GM23248 (cell line): ENCODE results near the gene PRKCA. TPM values are rescaled to one million over a fixed set of nuclear protein-coding genes. Genes with fewer than 3 reads are reported as not detected.

Source experiments
- DNase-seq: peaks from one replicate; pipeline ENCODE4 v3.0.0-alpha.2; 2015
- H2AFZ ChIP-seq: fragments of 200-600 bp; sonication (generic); 2 replicates; pipeline ENCODE4 v1.6.1; 2016; ENCODE audit warnings: antibody characterized with exemption
- H3F3A ChIP-seq: fragments of 200-600 bp; sonication (generic); 2 replicates; pipeline ENCODE4 v1.6.1; 2016; ENCODE audit warnings: mild to moderate bottlenecking, antibody characterized with exemption, mixed run types; ENCODE audit not compliant: insufficient read depth
- H3K27ac ChIP-seq: fragments of 200-600 bp; sonication (generic); 2 replicates; pipeline ENCODE4 v1.5.1; 2016; ENCODE audit warnings: mild to moderate bottlenecking
- H3K27me3 ChIP-seq: fragments of 200-600 bp; sonication (generic); replicated peaks from 2 replicates; pipeline ENCODE4 v1.6.1; 2016; ENCODE audit warnings: mild to moderate bottlenecking; ENCODE audit not compliant: insufficient read depth
- H3K36me3 ChIP-seq: fragments of 200-600 bp; sonication (generic); 2 replicates; pipeline ENCODE4 v1.6.1; 2016; ENCODE audit warnings: low read depth, mild to moderate bottlenecking
- H3K4me1 ChIP-seq: fragments of 200-600 bp; sonication (generic); 2 replicates; pipeline ENCODE4 v1.6.1; 2016; ENCODE audit warnings: mild to moderate bottlenecking; ENCODE audit not compliant: insufficient read depth
- H3K4me2 ChIP-seq: fragments of 200-600 bp; sonication (generic); one replicate; pipeline ENCODE4 v1.6.1; 2016; ENCODE audit warnings: mild to moderate bottlenecking; ENCODE audit not compliant: unreplicated experiment
- H3K4me3 ChIP-seq: fragments of 200-600 bp; sonication (generic); 2 replicates; pipeline ENCODE4 v1.5.1; 2016; ENCODE audit warnings: mild to moderate bottlenecking
- H3K79me2 ChIP-seq: fragments of 200-600 bp; sonication (generic); 2 replicates; pipeline ENCODE4 v1.6.1; 2016; ENCODE audit warnings: mild to moderate bottlenecking; ENCODE audit not compliant: insufficient read depth
- H3K9ac ChIP-seq: fragments of 200-600 bp; sonication (generic); 2 replicates; pipeline ENCODE4 v1.6.1; 2016; ENCODE audit warnings: mild to moderate bottlenecking
- H3K9me2 ChIP-seq: fragments of 200-600 bp; sonication (generic); 2 replicates; pipeline ENCODE4 v1.6.1; 2016; ENCODE audit warnings: mixed run types, mild to moderate bottlenecking, moderate library complexity; ENCODE audit not compliant: insufficient read depth
- H3K9me3 ChIP-seq: fragments of 200-600 bp; sonication (generic); one replicate; pipeline ENCODE4 v1.6.1; 2017; ENCODE audit warnings: low read depth
- H4K20me1 ChIP-seq: fragments of 200-600 bp; sonication (generic); 2 replicates; pipeline ENCODE4 v1.6.0; 2016; ENCODE audit not compliant: insufficient read depth
- EZH2 ChIP-seq: fragments of 200-600 bp; sonication (generic); IDR thresholded peaks from 2 replicates; pipeline ENCODE4 v1.6.1; 2018; ENCODE audit warnings: antibody characterized with exemption, mild to moderate bottlenecking; ENCODE audit not compliant: insufficient read depth, poor library complexity, severe bottlenecking
- EZH2phosphoT487 ChIP-seq: fragments of 200-600 bp; sonication (generic); IDR thresholded peaks from 2 replicates; pipeline ENCODE4 v1.6.1; 2018; ENCODE audit warnings: antibody characterized with exemption, moderate library complexity, mild to moderate bottlenecking, low read depth; ENCODE audit not compliant: insufficient read depth
- WGBS, 2 experiments: methylation state at CpG; one replicate each; pipeline ENCODE4 v1.1.6; 2015 to 2017; ENCODE audit warnings: low lambda C conversion rate in 2 of 2, low coverage in 1 of 2; ENCODE audit errors: missing lambda C conversion rate in 2 of 2; 5-methylcytosine and 5-hydroxymethylcytosine counted together
- in situ Hi-C: fragments of 300-500 bp; cut with MboI; formaldehyde crosslinking; loops from 2 replicates; pipeline ENCODE4 v1.15.0; 2020
- polyA plus RNA-seq: library from polyadenylated mRNA; unstranded; fragments of >200 nt; fragmentation: Nextera tagmentation; extraction: Ambion mirVana; gene quantifications from 2 replicates; pipeline ENCODE4 v1.2.1, GENCODE V29; 2016
- total RNA-seq: library from RNA; depleted of rRNA; stranded (reverse); fragments of >200 nt; shearing (Covaris generic); gene quantifications from 2 replicates; pipeline ENCODE4 v1.2.3, GENCODE V29; 2014

PRKCA gene
- total and polyA plus RNA-seq, 2 experiments from 2014 or later, result 17.3 to 28.5 TPM

DNA sequence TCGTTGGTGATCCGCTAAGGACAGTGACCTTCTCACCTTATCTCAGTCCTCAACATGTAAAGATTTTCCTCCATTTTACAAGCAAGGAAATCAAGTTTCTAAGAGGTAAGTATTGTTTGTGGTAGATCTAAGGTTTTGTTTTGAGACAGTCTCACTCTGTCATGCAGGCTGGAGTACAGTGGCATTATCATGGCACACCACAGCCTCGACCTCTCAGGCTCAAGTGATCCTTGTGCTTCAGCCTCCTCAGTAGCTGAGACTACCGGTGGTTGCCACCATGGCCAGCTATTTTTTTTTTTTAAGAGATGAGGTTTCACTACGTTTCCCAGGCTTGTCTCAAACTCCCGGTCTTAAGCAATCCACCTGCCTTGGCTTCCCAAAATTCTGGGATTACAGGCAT lies 34.9 kb downstream of the PRKCA start:
- WGBS, 2 experiments, result 89 to 94% methylated on average over 6 of the region's 6 CpGs

DNA sequence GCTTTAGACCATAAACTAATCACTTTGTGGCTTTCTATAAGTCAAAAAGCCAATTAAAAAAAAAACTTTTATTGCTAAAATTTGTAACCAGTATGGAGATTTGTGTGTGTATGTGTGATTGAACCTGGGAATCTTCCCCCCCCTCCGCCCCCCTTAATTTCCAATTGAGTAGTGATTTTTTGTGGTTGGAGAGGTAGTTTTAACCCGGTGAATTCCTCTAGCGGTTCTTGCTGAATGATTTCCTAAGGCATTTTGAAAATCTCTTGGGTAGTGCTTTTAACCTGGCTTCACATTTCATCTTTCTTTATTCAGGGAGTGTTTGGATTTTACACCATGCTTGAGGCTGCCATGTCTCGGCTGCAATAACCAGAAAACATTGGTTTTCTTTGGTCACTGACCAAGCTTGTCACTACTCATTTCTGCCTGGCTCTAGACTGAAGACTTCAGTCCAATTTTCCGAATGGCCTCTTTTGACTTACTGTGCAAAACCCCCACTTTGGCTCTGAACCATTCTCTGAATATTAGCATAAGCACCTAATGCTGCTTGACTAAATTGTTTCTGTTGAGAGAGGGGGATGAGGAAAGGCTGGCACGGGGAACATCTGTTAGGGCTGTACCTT lies 35.6 kb downstream of the PRKCA start:
- Histone ChIP-seq H3K79me2 (peaks cover 100% of the 10 kb centered on the region), H3F3A (peaks cover 4% of the 10 kb centered on the region; the same call in 1 of the 2 replicates), H3K4me3 (no peak overlapping the region), H2AFZ (no peak overlapping the region), H3K27me3 (no peaks in the 10 kb centered on the region), H3K9me3 (no peaks in the 10 kb centered on the region), H3K4me1 (no peaks in the 10 kb centered on the region), H3K36me3 (0 out of 2 replicates have a peak, but pooled peaks cover 3% of the 10 kb centered on the region), H3K4me2 (no peak overlapping the region), H3K9ac (no peak overlapping the region), H3K9me2 (no peaks in the 10 kb centered on the region), H4K20me1 (no peaks in the 10 kb centered on the region; the same call in 1 of the 2 replicates), H3K27ac (no peak overlapping the region)
- DNase-seq, result no peak
- in situ Hi-C loops, result no loop called here
- TF ChIP-seq EZH2phosphoT487 (no peak), EZH2 (no peak)
- WGBS, 2 experiments, result 75 to 81% methylated on average over 6 of the region's 6 CpGs

More for the DNA sequence above, 34.9 kb downstream of the PRKCA start:
- Histone ChIP-seq H3K27ac (no peak overlapping the region), H3K27me3 (no peaks in the 10 kb centered on the region), H3F3A (peaks cover 4% of the 10 kb centered on the region; the same call in 1 of the 2 replicates), H3K9ac (no peak overlapping the region), H3K4me3 (no peak overlapping the region), H4K20me1 (no peaks in the 10 kb centered on the region; the same call in 1 of the 2 replicates), H3K9me3 (no peaks in the 10 kb centered on the region), H3K36me3 (0 out of 2 replicates have a peak, but pooled peaks cover 3% of the 10 kb centered on the region), H3K4me2 (no peak overlapping the region), H3K4me1 (no peaks in the 10 kb centered on the region), H2AFZ (no peak overlapping the region), H3K79me2 (peaks cover 99% of the 10 kb centered on the region), H3K9me2 (no peaks in the 10 kb centered on the region)
- no peak for DNase-seq
- no peak for TF ChIP-seq EZH2
- TF ChIP-seq EZH2phosphoT487, result no peak
- in situ Hi-C loops, result no loop called here

GRCh38 chr17:66338937-66339336 lies 36.5 kb downstream of the PRKCA start:
- H3K36me3 ChIP-seq, result 0 out of 2 replicates have a peak, but pooled peaks cover 3% of the 10 kb centered on the region
- H3K9me2 ChIP-seq, result no peaks in the 10 kb centered on the region
- no peaks in the 10 kb centered on the region; the same call in 1 of the 2 replicates for H4K20me1 ChIP-seq
- H3K27me3 ChIP-seq, result no peaks in the 10 kb centered on the region
- in situ Hi-C loops, result no loop called here
- no peak overlapping the region for H3K27ac ChIP-seq
- peaks cover 4% of the 10 kb centered on the region; the same call in 1 of the 2 replicates for H3F3A ChIP-seq
- 98 to 99% methylated on average over 4 of the region's 4 CpGs for WGBS, 2 experiments
- H3K79me2 ChIP-seq, result peaks cover 100% of the 10 kb centered on the region
- TF ChIP-seq EZH2, result no peak
- no peak for TF ChIP-seq EZH2phosphoT487
- no peak overlapping the region for H3K4me3 ChIP-seq
- no peaks in the 10 kb centered on the region for H3K9me3 ChIP-seq
- H3K9ac ChIP-seq, result no peak overlapping the region
- no peak for DNase-seq
- H3K4me2 ChIP-seq, result no peak overlapping the region
- no peak overlapping the region for H2AFZ ChIP-seq
- H3K4me1 ChIP-seq, result no peaks in the 10 kb centered on the region

- DNase-seq, result no peak
- H3K79me2 ChIP-seq, result peaks cover 100% of the 10 kb centered on the region
Measured at GRCh38 chr17:66339561-66339960, 37.1 kb downstream of the PRKCA start.

More at GRCh38 chr17:66339561-66339960, 37.1 kb downstream of the PRKCA start:
- H3K27me3 ChIP-seq, result no peaks in the 10 kb centered on the region
- no peak overlapping the region for H3K9ac ChIP-seq
- WGBS, 2 experiments, result 90 to 100% methylated on average over 1 of the region's 1 CpG
- TF ChIP-seq EZH2 (no peak), EZH2phosphoT487 (no peak)
- H3K27ac ChIP-seq, result no peak overlapping the region
- no peak overlapping the region for H3K4me3 ChIP-seq
- H3K9me3 ChIP-seq, result no peaks in the 10 kb centered on the region
- no peaks in the 10 kb centered on the region for H3K9me2 ChIP-seq
- in situ Hi-C loops, result no loop called here
- H4K20me1 ChIP-seq, result no peaks in the 10 kb centered on the region; the same call in 1 of the 2 replicates
- no peaks in the 10 kb centered on the region for H3K4me1 ChIP-seq
- H2AFZ ChIP-seq, result no peak overlapping the region
- no peaks in the 10 kb centered on the region for H3K36me3 ChIP-seq
- H3K4me2 ChIP-seq, result no peak overlapping the region
- H3F3A ChIP-seq, result peaks cover 4% of the 10 kb centered on the region; the same call in 1 of the 2 replicates
